Amygdala (tissue), 56 donors: Measurements from ENCODE around the gene ARAF.
A peak's percentile ranks its signal among the peaks of the same experiment; 100 is the strongest.
"Not testable (repeated sequence)": the region's sequence is repeated elsewhere in the genome, so short reads cannot be mapped to it uniquely, and the experiment has no call there.

Experiments
- DNase-seq, 56 donors: peaks; one replicate each; lab custom pipeline; 2025; lab: John Stamatoyannopoulos, UW

The ARAF gene

GRCh38 chrX:47583240-47583861 lies 22.3 kb downstream of the ARAF start:
- DNase-seq = no peak

- no peak for DNase-seq
Measured at GRCh38 chrX:47584714-47585113, 23.7 kb downstream of the ARAF start.

- DNase-seq = no peak
Measured at GRCh38 chrX:47585273-47585672, 24.3 kb downstream of the ARAF start.

- DNase-seq = no peak
Measured at GRCh38 chrX:47586043-47586787, 25.2 kb downstream of the ARAF start.

- DNase-seq = no peak
Measured at GRCh38 chrX:47587091-47587891, 26.3 kb downstream of the ARAF start.

- DNase-seq = no peak
Measured at GRCh38 chrX:47587906-47588735, 27.1 kb downstream of the ARAF start.

GRCh38 chrX:47590984-47591383 lies 30.0 kb downstream of the ARAF start:
- DNase-seq = no peak

- DNase-seq = no peak
Measured at GRCh38 chrX:47593522-47593921, 32.5 kb downstream of the ARAF start.

- no peak for DNase-seq
Measured at GRCh38 chrX:47595716-47596251, 34.8 kb downstream of the ARAF start.

- DNase-seq = no peak
Measured at GRCh38 chrX:47596256-47596655, 35.3 kb downstream of the ARAF start.

- no peak for DNase-seq
Measured at GRCh38 chrX:47597222-47597621, 36.2 kb downstream of the ARAF start.

- not testable (repeated sequence) for DNase-seq
Measured at GRCh38 chrX:47603125-47603524, 42.1 kb downstream of the ARAF start.

GRCh38 chrX:47605024-47605423 lies 44.0 kb downstream of the ARAF start:
- no peak for DNase-seq

- DNase-seq = no peak
Measured at GRCh38 chrX:47607091-47607490, 46.1 kb downstream of the ARAF start.

GRCh38 chrX:47608130-47608810 lies 47.3 kb downstream of the ARAF start:
- DNase-seq = peak in 24 of 56 donors; percentile 1 to 35 (median 6)

- DNase-seq = no peak
Measured at GRCh38 chrX:47610511-47610910, 49.5 kb downstream of the ARAF start.

GRCh38 chrX:47611489-47611888 lies 50.5 kb downstream of the ARAF start:
- DNase-seq = no peak

GRCh38 chrX:47611926-47612325 lies 50.9 kb downstream of the ARAF start:
- DNase-seq = no peak

- DNase-seq = no peak
Measured at GRCh38 chrX:47612418-47612817, 51.4 kb downstream of the ARAF start.

- DNase-seq = peak in 16 of 56 donors; percentile 1 to 27 (median 6)
Measured at GRCh38 chrX:47613082-47613481, 52.1 kb downstream of the ARAF start.
